ENCODE measurements around the gene SLC25A22.
A peak's percentile ranks its signal among the peaks of the same experiment; 100 is the strongest.

- TF ChIP-seq, protein P1, sequence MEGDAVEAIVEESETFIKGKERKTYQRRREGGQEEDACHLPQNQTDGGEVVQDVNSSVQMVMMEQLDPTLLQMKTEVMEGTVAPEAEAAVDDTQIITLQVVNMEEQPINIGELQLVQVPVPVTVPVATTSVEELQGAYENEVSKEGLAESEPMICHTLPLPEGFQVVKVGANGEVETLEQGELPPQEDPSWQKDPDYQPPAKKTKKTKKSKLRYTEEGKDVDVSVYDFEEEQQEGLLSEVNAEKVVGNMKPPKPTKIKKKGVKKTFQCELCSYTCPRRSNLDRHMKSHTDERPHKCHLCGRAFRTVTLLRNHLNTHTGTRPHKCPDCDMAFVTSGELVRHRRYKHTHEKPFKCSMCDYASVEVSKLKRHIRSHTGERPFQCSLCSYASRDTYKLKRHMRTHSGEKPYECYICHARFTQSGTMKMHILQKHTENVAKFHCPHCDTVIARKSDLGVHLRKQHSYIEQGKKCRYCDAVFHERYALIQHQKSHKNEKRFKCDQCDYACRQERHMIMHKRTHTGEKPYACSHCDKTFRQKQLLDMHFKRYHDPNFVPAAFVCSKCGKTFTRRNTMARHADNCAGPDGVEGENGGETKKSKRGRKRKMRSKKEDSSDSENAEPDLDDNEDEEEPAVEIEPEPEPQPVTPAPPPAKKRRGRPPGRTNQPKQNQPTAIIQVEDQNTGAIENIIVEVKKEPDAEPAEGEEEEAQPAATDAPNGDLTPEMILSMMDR (optimal IDR thresholded peaks at IDR 0.05 in 1 of 3, IDR thresholded peaks at IDR 0.05 in 1 of 3, conservative IDR thresholded peaks at IDR 0.05 in 1 of 3; ENCODE audit: extremely low read depth in 1 of 3, insufficient read depth in 2 of 3, low read length in 3 of 3): peak in 1 of 3 experiments; percentile 6
- TF ChIP-seq EZH2 (IDR thresholded peaks at IDR 0.05; ENCODE audit: low read length): no peak
Observed at GRCh38 chr11:820655-821511, 22.8 kb upstream of the SLC25A22 start.
